ENCODE measurements around the gene ELMO1. TPM values are rescaled to one million over a fixed set of nuclear protein-coding genes. Genes with fewer than 3 reads are reported as not detected.
A peak's percentile ranks its signal among the peaks of the same experiment; 100 is the strongest.

ELMO1 gene
- total RNA-seq, 4 donors from 2014 or later: 58.7 to 293 (median 81.0) TPM

GRCh38 chr7:36862771-36863261 lies 585.8 kb downstream of the ELMO1 start:
- no peak for TF ChIP-seq CTCF (IDR thresholded peaks at IDR 0.05)
- DNase-seq (ENCODE audit: low spot score) (no peak), ATAC-seq (ENCODE audit: low FRiP score) (peak; percentile 41)

GRCh38 chr7:36861656-36862055 lies 587.0 kb downstream of the ELMO1 start:
- DNase-seq (ENCODE audit: low spot score) (no peak), ATAC-seq (ENCODE audit: low FRiP score) (no peak)
- no peak for TF ChIP-seq CTCF (IDR thresholded peaks at IDR 0.05)

- no peak for ATAC-seq (ENCODE audit: low FRiP score)
- TF ChIP-seq CTCF (IDR thresholded peaks at IDR 0.05): no peak
- no peak for DNase-seq (ENCODE audit: low spot score)
These were observed 588.0 kb downstream of the ELMO1 start for GRCh38 chr7:36860681-36861080.

GRCh38 chr7:36855330-36855729 lies 593.3 kb downstream of the ELMO1 start:
- ATAC-seq (ENCODE audit: low FRiP score) (no peak), DNase-seq (ENCODE audit: low spot score) (no peak)
- TF ChIP-seq CTCF (IDR thresholded peaks at IDR 0.05): no peak

GRCh38 chr7:36854652-36855051 lies 594.0 kb downstream of the ELMO1 start:
- ATAC-seq (ENCODE audit: low FRiP score) (no peak), DNase-seq (ENCODE audit: low spot score) (no peak)
- TF ChIP-seq CTCF (IDR thresholded peaks at IDR 0.05): no peak

GRCh38 chr7:36852931-36853330 lies 595.7 kb downstream of the ELMO1 start:
- no peak for DNase-seq (ENCODE audit: low spot score)
- no peak for ATAC-seq (ENCODE audit: low FRiP score)
- no peak for TF ChIP-seq CTCF (IDR thresholded peaks at IDR 0.05)

- DNase-seq (ENCODE audit: low spot score) (no peak), ATAC-seq (ENCODE audit: low FRiP score) (no peak)
- no peak for TF ChIP-seq CTCF (IDR thresholded peaks at IDR 0.05)
These were observed 596.6 kb downstream of the ELMO1 start for GRCh38 chr7:36852017-36852416.
